ENCODE data around the gene ELANE. TPM values are rescaled to one million over a fixed set of nuclear protein-coding genes. Genes with fewer than 3 reads are reported as not detected.

ELANE gene
- total RNA-seq, 2 experiments from 2014 or later, result not detected

GRCh38 chr19:812747-813218, 39.3 kb upstream of the ELANE start:
- H3K27ac ChIP-seq (ENCODE audit: low read depth, low read length, poor library complexity, severe bottlenecking), result no peak overlapping the region
- POLR2A ChIA-PET, result no interaction called here

GRCh38 chr19:813219-814151, 38.6 kb upstream of the ELANE start:
- Histone ChIP-seq H3K9me3 (ENCODE audit: low read length) (no peaks in the 10 kb centered on the region), H3K4me3 (ENCODE audit: low read depth, low read length, poor library complexity, severe bottlenecking) (no peak overlapping the region), H3K27ac (ENCODE audit: low read depth, low read length, poor library complexity, severe bottlenecking) (no peak overlapping the region), H3K36me3 (ENCODE audit: insufficient read depth, low read length) (peaks cover 81% of the 10 kb centered on the region), H2AFZ (ENCODE audit: low read length) (no peak overlapping the region), H3K4me2 (ENCODE audit: low read length) (no peak overlapping the region), H4K20me1 (ENCODE audit: insufficient read depth, low read length) (no peaks in the 10 kb centered on the region), H3K9me2 (ENCODE audit: insufficient read depth, low read length) (no peaks in the 10 kb centered on the region), H3K4me1 (ENCODE audit: insufficient read depth, low read length, poor library complexity, severe bottlenecking) (no peaks in the 10 kb centered on the region), H3K79me2 (ENCODE audit: insufficient read depth, low read depth, low read length) (no peaks in the 10 kb centered on the region)
- DNase-seq (ENCODE audit: low spot score), result no peak
- BruUV-seq (replicated peaks), result no TSS peak
- TF ChIP-seq CTCF (conservative IDR thresholded peaks at IDR 0.05; ENCODE audit: low read length) (no peak), EZH2phosphoT487 (IDR thresholded peaks at IDR 0.05; ENCODE audit: borderline replicate concordance, low read depth, low read length) (no peak)
- POLR2A ChIA-PET, result interaction anchor here (0.6 kb wide), 1 partner anchor 102 kb away, joined by 4 read pairs; no protein-coding TSS in a partner anchor
- CTCF ChIA-PET (ENCODE audit: unreplicated experiment), result no interaction called here
- intact Hi-C loops (cut with micrococcal nuclease; ENCODE audit: unreplicated experiment), result no loop called here

More at GRCh38 chr19:812747-813218, 39.3 kb upstream of the ELANE start:
- Histone ChIP-seq H3K9me2 (ENCODE audit: insufficient read depth, low read length) (no peaks in the 10 kb centered on the region), H4K20me1 (ENCODE audit: insufficient read depth, low read length) (no peaks in the 10 kb centered on the region), H3K4me3 (ENCODE audit: low read depth, low read length, poor library complexity, severe bottlenecking) (no peak overlapping the region), H2AFZ (ENCODE audit: low read length) (no peak overlapping the region), H3K9me3 (ENCODE audit: low read length) (no peaks in the 10 kb centered on the region), H3K4me2 (ENCODE audit: low read length) (no peak overlapping the region), H3K36me3 (ENCODE audit: insufficient read depth, low read length) (peaks cover 88% of the 10 kb centered on the region), H3K79me2 (ENCODE audit: insufficient read depth, low read depth, low read length) (no peaks in the 10 kb centered on the region), H3K4me1 (ENCODE audit: insufficient read depth, low read length, poor library complexity, severe bottlenecking) (no peaks in the 10 kb centered on the region)
- TF ChIP-seq EZH2phosphoT487 (IDR thresholded peaks at IDR 0.05; ENCODE audit: borderline replicate concordance, low read depth, low read length) (no peak), CTCF (conservative IDR thresholded peaks at IDR 0.05; ENCODE audit: low read length) (no peak)
- DNase-seq (ENCODE audit: low spot score), result no peak
- no TSS peak for BruUV-seq (replicated peaks)
- intact Hi-C loops (cut with micrococcal nuclease; ENCODE audit: unreplicated experiment), result no loop called here
- CTCF ChIA-PET (ENCODE audit: unreplicated experiment), result no interaction called here

Data from OCI-LY7 (cell line).